PC-3 (cell line): ENCODE results near the gene ABHD2. TPM values are rescaled to one million over a fixed set of nuclear protein-coding genes. Genes with fewer than 3 reads are reported as not detected.
"Not testable (repeated sequence)": the region's sequence is repeated elsewhere in the genome, so short reads cannot be mapped to it uniquely, and the experiment has no call there.

Experiments
- ATAC-seq: fragments of 200-7000 bp; cut with Tn5 transposase; 2 replicates; pipeline ENCODE4 v1.9.1; 2020; ENCODE audit warnings: mild to moderate bottlenecking, moderate library complexity
- BruUV-seq: library from RNA; stranded (reverse); fragments of 400-500 nt; replicated peaks from 2 replicates; lab custom pipeline; 2021; lab: Mats Ljungman, UMichigan
- CTCF ChIA-PET: fragments of 300-600 bp; sonication (Branson Sonifier 250); formaldehyde crosslinking; loops from one replicate; lab custom pipeline; 2022; ENCODE audit warnings: antibody characterized with exemption; lab: Charles Lee
- POLR2A ChIA-PET: fragments of 300-600 bp; sonication (Branson Sonifier 250); formaldehyde crosslinking; loops from one replicate; lab custom pipeline; 2022; ENCODE audit warnings: antibody characterized with exemption; ENCODE audit not compliant: unreplicated experiment; lab: Charles Lee
- DNase-seq: peaks from one replicate; pipeline ENCODE4 v3.0.0-alpha.2; 2015
- H2AFZ ChIP-seq: fragments of 300-600 bp; sonication (generic); 2 replicates; pipeline ENCODE4 v1.6.0; 2016; ENCODE audit warnings: antibody characterized with exemption, low read length
- H3F3A ChIP-seq: fragments of 300-600 bp; sonication (generic); one replicate; pipeline ENCODE4 v1.6.0; 2017; ENCODE audit warnings: antibody characterized with exemption, low read length, control low read depth, mild to moderate bottlenecking; ENCODE audit not compliant: unreplicated experiment
- H3K27ac ChIP-seq: fragments of 300-600 bp; sonication (generic); 2 replicates; pipeline ENCODE4 v1.5.1; 2016; ENCODE audit warnings: mild to moderate bottlenecking, low read length
- H3K27me3 ChIP-seq: fragments of 300-600 bp; sonication (generic); 2 replicates; pipeline ENCODE4 v1.6.1; 2016; ENCODE audit warnings: low read length, mixed read lengths
- H3K36me3 ChIP-seq: fragments of 300-600 bp; sonication (generic); 2 replicates; pipeline ENCODE4 v1.6.1; 2016; ENCODE audit warnings: low read depth, mixed run types, low read length, mixed read lengths
- H3K4me1 ChIP-seq: fragments of 300-600 bp; sonication (generic); 2 replicates; pipeline ENCODE4 v1.5.1; 2016; ENCODE audit warnings: low read length; ENCODE audit not compliant: insufficient read depth
- H3K4me2 ChIP-seq: fragments of 300-600 bp; sonication (generic); 2 replicates; pipeline ENCODE4 v1.6.0; 2016; ENCODE audit warnings: low read length
- H3K4me3 ChIP-seq: fragments of 300-600 bp; sonication (generic); 2 replicates; pipeline ENCODE4 v1.5.1; 2016; ENCODE audit warnings: mild to moderate bottlenecking, low read length, mixed read lengths
- H3K79me2 ChIP-seq: fragments of 300-600 bp; sonication (generic); 2 replicates; pipeline ENCODE4 v1.6.1; 2017; ENCODE audit warnings: low read length, mixed read lengths
- H3K9ac ChIP-seq: fragments of 300-600 bp; sonication (generic); 2 replicates; pipeline ENCODE4 v1.6.0; 2016; ENCODE audit warnings: mild to moderate bottlenecking, low read length
- H3K9me2 ChIP-seq: fragments of 300-600 bp; sonication (generic); replicated peaks from 2 replicates; pipeline ENCODE4 v1.6.1; 2016; ENCODE audit warnings: mixed run types, low read length, mixed read lengths
- H3K9me3 ChIP-seq: fragments of 300-600 bp; sonication (generic); 2 replicates; pipeline ENCODE4 v1.6.1; 2016; ENCODE audit warnings: low read length, mixed read lengths
- H4K20me1 ChIP-seq: fragments of 300-600 bp; sonication (generic); 2 replicates; pipeline ENCODE4 v1.6.1; 2016; ENCODE audit warnings: low read length, mixed read lengths
- EZH2 ChIP-seq: fragments of 300-600 bp; sonication (generic); IDR thresholded peaks from one replicate; pipeline ENCODE4 v1.6.1; 2017; ENCODE audit warnings: antibody characterized with exemption, mild to moderate bottlenecking, low read length; ENCODE audit not compliant: unreplicated experiment
- EZH2phosphoT487 ChIP-seq: fragments of 300-600 bp; sonication (generic); IDR thresholded peaks from 2 replicates; pipeline ENCODE4 v1.6.1; 2018; ENCODE audit warnings: mild to moderate bottlenecking, antibody characterized with exemption, low read length, borderline replicate concordance
- intact Hi-C: fragments of 100-400 bp; cut with micrococcal nuclease; formaldehyde crosslinking; loops from 2 replicates; pipeline ENCODE4 v1.9.0; 2023
- total RNA-seq: library from RNA; depleted of rRNA; stranded (reverse); fragments of >200 nt; gene quantifications from 2 replicates; pipeline ENCODE4 v1.2.3, GENCODE V29; 2014
- TF ChIP-seq, protein P1 (sequence below): fragments of 300-600 bp; sonication (generic); conservative IDR thresholded peaks from 2 replicates; pipeline ENCODE4 v1.5.1; 2017; ENCODE audit warnings: antibody characterized with exemption, low read depth, mild to moderate bottlenecking, low read length

ABHD2 gene
- total RNA-seq, 1 experiment from 2014 or later = 34.0 TPM

DNA sequence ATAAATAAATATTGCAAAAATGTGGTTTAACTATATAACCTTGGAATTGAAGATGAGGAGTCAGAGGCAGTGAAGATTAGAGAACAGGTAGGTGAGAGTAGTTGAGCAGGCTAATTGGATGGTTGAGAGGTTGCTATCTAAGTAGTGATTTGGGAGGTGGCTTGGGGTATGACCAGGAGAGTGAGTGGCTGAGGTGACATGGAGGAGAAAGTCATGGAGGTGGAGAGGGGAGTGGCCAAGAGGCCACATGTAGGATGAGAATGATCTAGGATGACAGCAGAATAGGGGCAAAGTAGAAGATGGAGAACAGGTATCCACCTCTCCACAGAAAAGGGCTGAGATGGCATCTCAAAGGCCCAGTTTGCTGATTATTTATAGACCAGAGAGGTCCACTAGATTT, 143.6 kb downstream of the ABHD2 start:
- Histone ChIP-seq H3K36me3 (no peaks in the 10 kb centered on the region), H3K27ac (no peak overlapping the region), H3K4me1 (peaks cover 13% of the 10 kb centered on the region), H3K27me3 (no peaks in the 10 kb centered on the region), H3K9me2 (no peaks in the 10 kb centered on the region), H4K20me1 (no peaks in the 10 kb centered on the region), H3K9me3 (no peaks in the 10 kb centered on the region), H3F3A (no peaks in the 10 kb centered on the region), H3K4me3 (no peak overlapping the region), H3K79me2 (no peaks in the 10 kb centered on the region), H3K9ac (no peak overlapping the region), H3K4me2 (no peak overlapping the region), H2AFZ (no peak overlapping the region)
- POLR2A ChIA-PET = no interaction called here
- BruUV-seq = no TSS peak
- intact Hi-C loops = no loop called here
- no peak for ATAC-seq
- CTCF ChIA-PET = no interaction called here
- TF ChIP-seq EZH2phosphoT487 (no peak), EZH2 (no peak)
- TF ChIP-seq, protein P1, sequence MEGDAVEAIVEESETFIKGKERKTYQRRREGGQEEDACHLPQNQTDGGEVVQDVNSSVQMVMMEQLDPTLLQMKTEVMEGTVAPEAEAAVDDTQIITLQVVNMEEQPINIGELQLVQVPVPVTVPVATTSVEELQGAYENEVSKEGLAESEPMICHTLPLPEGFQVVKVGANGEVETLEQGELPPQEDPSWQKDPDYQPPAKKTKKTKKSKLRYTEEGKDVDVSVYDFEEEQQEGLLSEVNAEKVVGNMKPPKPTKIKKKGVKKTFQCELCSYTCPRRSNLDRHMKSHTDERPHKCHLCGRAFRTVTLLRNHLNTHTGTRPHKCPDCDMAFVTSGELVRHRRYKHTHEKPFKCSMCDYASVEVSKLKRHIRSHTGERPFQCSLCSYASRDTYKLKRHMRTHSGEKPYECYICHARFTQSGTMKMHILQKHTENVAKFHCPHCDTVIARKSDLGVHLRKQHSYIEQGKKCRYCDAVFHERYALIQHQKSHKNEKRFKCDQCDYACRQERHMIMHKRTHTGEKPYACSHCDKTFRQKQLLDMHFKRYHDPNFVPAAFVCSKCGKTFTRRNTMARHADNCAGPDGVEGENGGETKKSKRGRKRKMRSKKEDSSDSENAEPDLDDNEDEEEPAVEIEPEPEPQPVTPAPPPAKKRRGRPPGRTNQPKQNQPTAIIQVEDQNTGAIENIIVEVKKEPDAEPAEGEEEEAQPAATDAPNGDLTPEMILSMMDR = no peak
- DNase-seq = no peak

DNA sequence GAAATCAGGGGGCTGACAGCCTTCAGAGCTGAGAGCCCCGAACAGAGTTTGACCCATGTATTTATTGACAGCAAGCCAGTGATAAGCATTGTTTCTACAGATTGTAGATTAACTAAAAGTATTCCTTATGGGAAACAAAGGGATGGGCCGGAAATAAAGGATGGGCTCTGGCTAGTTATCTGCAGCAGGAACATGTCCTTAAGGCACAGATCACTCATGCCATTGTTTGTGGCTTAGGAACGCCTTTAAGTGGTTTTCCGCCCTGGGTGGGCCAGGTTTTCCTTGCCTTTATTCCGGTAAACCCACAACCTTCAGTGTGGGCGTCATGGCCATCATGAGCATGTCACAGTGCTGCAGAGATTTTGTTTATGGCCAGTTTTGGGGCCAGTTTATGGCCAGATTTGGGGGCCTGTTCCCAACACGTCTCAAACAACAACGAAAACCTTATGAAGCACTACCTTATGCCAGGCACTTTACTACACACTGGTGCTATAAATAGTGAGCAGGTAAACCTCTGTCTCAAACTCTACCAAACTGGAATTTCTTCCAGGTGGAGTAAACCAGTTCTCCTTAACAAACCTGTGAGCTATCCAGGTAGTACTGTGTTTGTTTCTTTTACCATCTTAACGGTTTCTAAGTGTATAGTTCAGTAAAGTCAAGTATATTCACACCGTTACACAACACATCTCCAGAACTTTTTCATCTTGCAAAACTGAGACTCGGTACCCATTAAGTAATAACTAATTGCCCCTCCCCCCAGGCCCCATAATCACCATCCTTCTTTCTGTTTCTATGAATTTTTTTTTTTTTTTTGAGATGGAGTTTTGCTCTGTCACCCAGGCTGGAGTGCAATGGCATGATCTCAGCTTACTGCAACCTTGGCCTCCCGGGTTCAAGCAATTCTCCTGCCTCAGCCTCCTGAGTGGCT, 151.9 kb downstream of the ABHD2 start:
- H3K4me2 ChIP-seq, H3K9me3 ChIP-seq, CTCF ChIA-PET, ATAC-seq, H3F3A ChIP-seq, intact Hi-C loops, H3K9me2 ChIP-seq, POLR2A ChIA-PET, H3K4me3 ChIP-seq, DNase-seq, H4K20me1 ChIP-seq, H3K9ac ChIP-seq, H3K27ac ChIP-seq, H3K36me3 ChIP-seq, H2AFZ ChIP-seq, H3K27me3 ChIP-seq, BruUV-seq, H3K4me1 ChIP-seq: not testable (repeated sequence)
- peaks cover 13% of the 10 kb centered on the region for H3K79me2 ChIP-seq

DNA sequence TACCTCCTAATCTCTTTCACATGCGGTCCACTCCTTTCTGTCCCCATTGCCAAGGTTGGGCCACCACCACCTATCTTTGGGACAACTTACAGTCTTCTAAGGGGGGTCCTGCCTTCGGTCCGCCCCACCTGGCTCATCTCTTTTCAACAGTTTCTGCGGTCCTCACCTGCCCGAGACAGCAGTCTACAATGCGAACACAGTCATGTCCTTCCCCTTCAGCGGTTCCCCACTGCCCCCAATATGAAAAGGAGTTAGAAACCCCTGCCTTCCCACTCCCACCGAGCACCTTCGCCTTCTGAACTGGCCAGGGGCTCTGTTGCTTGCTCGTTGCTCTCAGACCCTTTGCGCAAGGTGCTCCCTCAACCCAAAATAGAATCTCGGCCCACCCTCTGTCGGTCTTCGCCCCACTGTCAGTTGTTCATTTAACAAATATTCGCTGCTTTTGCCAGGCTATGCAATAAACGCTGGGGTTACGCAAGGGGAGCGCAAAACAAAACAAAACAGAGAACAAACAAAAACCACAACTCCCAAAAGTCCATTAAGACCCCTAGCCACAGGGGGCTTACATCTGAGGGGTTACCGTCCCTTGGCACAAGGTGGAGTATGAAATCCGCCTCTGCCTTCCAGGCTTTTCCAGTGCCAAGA, 154.9 kb downstream of the ABHD2 start:
- CTCF ChIA-PET = no interaction called here
- POLR2A ChIA-PET = no interaction called here
- peaks cover 17% of the 10 kb centered on the region for H3K4me1 ChIP-seq
- no peaks in the 10 kb centered on the region for H3K27me3 ChIP-seq
- H3F3A ChIP-seq = no peaks in the 10 kb centered on the region
- H2AFZ ChIP-seq = peak overlapping the region; percentile 99
- H3K9ac ChIP-seq = peak overlapping the region; percentile 90
- H3K27ac ChIP-seq = no peak overlapping the region
- DNase-seq (no peak), ATAC-seq (no peak)
- TF ChIP-seq, protein P1 = no peak
- TF ChIP-seq EZH2phosphoT487 (no peak), EZH2 (no peak)
- H4K20me1 ChIP-seq = peaks cover 5% of the 10 kb centered on the region; the same call in 1 of the 2 replicates
- H3K9me3 ChIP-seq = no peaks in the 10 kb centered on the region
- H3K4me3 ChIP-seq = peak overlapping the region; percentile 91
- intact Hi-C loops = loop anchor here (2.0 kb wide), 1 partner anchor 36 kb away; no protein-coding TSS in a partner anchor
- TSS peak; percentile 92 for BruUV-seq
- H3K36me3 ChIP-seq = peaks cover 16% of the 10 kb centered on the region
- peak overlapping the region; percentile 96 for H3K4me2 ChIP-seq
- peaks cover 40% of the 10 kb centered on the region for H3K79me2 ChIP-seq
- H3K9me2 ChIP-seq = no peaks in the 10 kb centered on the region
